ENCODE data around the gene IL6. TPM values are rescaled to one million over a fixed set of nuclear protein-coding genes. Genes with fewer than 3 reads are reported as not detected.
"Not testable (repeated sequence)": the region's sequence is repeated elsewhere in the genome, so short reads cannot be mapped to it uniquely, and the experiment has no call there.

Gene IL6
- total RNA-seq, 1 experiment from 2014 or later = 0.52 TPM

DNA sequence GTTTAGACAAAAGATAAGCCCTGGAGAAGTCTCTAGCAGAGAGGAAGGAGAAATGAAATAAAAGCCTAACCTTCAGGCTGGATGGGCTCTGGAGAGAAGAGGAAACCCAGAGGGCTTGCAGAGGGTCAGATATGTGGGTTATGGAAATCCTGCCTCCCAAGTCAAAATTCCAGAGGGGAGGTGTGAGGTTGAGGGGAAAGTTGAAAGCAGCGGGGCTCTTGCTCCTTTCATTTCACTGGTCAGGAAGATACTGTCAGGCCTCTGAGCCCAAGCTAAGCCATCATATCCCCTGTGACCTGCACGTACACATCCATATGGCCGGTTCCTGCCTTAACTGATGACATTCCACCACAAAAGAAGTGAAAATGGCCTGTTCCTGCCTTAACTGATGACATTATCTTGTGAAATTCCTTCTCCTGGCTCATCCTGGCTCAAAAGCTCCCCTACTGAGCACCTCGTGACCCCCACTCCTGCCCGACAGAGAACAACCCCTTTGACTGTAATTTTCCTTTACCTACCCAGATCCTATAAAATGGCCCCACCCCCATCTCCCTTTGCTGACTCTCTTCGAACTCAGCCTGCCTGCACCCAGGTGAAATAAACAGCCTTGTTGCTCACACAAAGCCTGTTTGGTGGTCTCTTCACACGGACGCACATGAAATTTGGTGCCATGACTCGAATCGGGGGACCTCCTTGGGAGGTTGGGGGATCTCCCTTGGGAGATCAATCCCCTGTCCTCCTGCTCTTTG is 23.7 kb upstream of the IL6 start:
- peaks cover 10% of the 10 kb centered on the region for H3K4me1 Mint-ChIP-seq
- POLR2A ChIA-PET; H3K4me3 Mint-ChIP-seq; H3K36me3 Mint-ChIP-seq; H3K27me3 Mint-ChIP-seq (ENCODE audit: low read depth); H3K9me3 Mint-ChIP-seq; H3K27ac Mint-ChIP-seq; CTCF ChIA-PET: not testable (repeated sequence)
- peak; percentile 98 for ATAC-seq
- TF ChIP-seq SP1 (CRISPR knock-in tag; conservative IDR thresholded peaks at IDR 0.05) = 0 out of 2 replicates have a peak, but pooled peaks have one; percentile 25
- peak; percentile 28 for DNase-seq (ENCODE audit: low spot score)

GRCh38 chr7:22703978-22704610 is 22.9 kb upstream of the IL6 start:
- ATAC-seq; H3K9me3 Mint-ChIP-seq; H3K27ac Mint-ChIP-seq; H3K4me3 Mint-ChIP-seq; H3K27me3 Mint-ChIP-seq (ENCODE audit: low read depth); POLR2A ChIA-PET; H3K36me3 Mint-ChIP-seq; DNase-seq (ENCODE audit: low spot score); H3K4me1 Mint-ChIP-seq; CTCF ChIA-PET: not testable (repeated sequence)

- H3K4me3 Mint-ChIP-seq; H3K36me3 Mint-ChIP-seq; DNase-seq (ENCODE audit: low spot score); ATAC-seq; CTCF ChIA-PET; POLR2A ChIA-PET; H3K4me1 Mint-ChIP-seq; H3K27me3 Mint-ChIP-seq (ENCODE audit: low read depth); H3K9me3 Mint-ChIP-seq; H3K27ac Mint-ChIP-seq: not testable (repeated sequence)
These were observed 22.3 kb upstream of the IL6 start for GRCh38 chr7:22704722-22705121.

DNA sequence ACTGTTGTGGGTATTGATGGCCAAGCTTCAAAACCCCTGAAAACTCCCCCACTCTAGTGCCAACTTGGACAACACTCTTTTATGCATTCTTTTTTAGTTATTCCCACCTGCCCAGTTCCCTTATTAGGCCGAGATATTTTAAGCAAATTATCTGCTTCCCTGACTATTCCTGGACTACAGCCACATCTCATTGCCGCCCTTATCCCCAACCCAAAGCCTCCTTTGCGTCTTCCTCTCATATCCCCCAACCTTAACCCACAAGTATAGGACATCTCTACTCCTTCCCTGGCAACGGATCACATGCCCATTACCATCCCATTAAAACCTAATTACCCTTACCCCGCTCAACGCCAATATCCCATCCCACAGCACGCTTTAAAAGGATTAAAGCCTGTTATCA is 21.1 kb upstream of the IL6 start:
- H3K9me3 Mint-ChIP-seq; H3K36me3 Mint-ChIP-seq; H3K27ac Mint-ChIP-seq; DNase-seq (ENCODE audit: low spot score); POLR2A ChIA-PET; CTCF ChIA-PET; H3K4me1 Mint-ChIP-seq; H3K27me3 Mint-ChIP-seq (ENCODE audit: low read depth); ATAC-seq; H3K4me3 Mint-ChIP-seq: not testable (repeated sequence)

DNA sequence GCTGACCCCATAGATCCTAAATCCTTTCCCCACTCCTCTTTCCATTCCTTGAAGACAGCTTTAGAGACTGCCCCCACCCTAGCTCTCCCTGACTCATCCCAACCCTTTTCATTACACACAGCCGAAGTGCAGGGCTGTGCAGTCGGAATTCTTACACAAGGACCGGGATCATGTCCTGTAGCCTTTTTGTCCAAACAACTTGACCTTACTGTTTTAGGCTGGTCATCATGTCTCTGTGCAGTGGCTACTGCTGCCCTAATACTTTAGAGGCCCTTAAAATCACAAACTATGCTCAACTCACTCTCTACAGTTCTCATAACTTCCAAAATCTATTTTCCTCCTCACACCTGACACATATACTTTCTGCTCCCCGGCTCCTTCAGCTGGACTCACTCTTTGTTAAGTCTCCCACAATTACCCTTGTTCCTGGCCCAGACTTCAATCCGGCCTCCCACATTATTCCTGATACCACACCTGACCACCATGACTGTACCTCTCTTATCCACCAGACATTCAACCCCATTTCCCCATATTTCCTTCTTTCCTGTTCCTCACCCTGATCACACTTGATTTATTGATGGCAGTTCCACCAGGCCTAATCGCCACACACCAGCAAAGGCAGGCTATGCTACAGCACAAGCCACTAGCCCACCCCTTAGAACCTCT is 19.8 kb upstream of the IL6 start:
- ATAC-seq; H3K27me3 Mint-ChIP-seq (ENCODE audit: low read depth); H3K27ac Mint-ChIP-seq: not testable (repeated sequence)

GRCh38 chr7:22708214-22708613 is 18.8 kb upstream of the IL6 start:
- H3K4me1 Mint-ChIP-seq; H3K4me3 Mint-ChIP-seq; POLR2A ChIA-PET; ATAC-seq; DNase-seq (ENCODE audit: low spot score); H3K9me3 Mint-ChIP-seq; H3K27ac Mint-ChIP-seq; H3K36me3 Mint-ChIP-seq; H3K27me3 Mint-ChIP-seq (ENCODE audit: low read depth): not testable (repeated sequence)
- CTCF ChIA-PET = interaction anchor here (1.1 kb wide), 1 partner anchor 147 kb away, joined by 3 read pairs; no protein-coding TSS in a partner anchor

More for the DNA sequence above, 19.8 kb upstream of the IL6 start:
- H3K4me3 Mint-ChIP-seq; CTCF ChIA-PET; H3K9me3 Mint-ChIP-seq; H3K36me3 Mint-ChIP-seq; DNase-seq (ENCODE audit: low spot score); H3K4me1 Mint-ChIP-seq; POLR2A ChIA-PET: not testable (repeated sequence)

DNA sequence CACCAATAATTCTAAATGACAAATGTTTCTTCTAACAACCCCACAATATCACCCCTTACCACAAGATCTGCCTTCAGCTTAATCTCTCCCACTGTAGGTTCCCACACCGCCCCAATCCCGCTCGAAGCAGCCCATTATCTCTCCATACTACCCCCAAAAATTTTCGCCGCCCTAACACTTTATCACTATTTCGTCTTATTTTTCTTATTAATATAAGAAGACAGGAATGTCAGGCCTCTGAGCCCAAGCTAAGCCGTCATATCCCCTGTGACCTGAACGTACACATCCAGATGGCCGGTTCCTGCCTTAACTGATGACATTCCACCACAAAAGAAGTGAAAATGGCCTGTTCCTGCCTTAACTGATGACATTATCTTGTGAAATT is 18.3 kb upstream of the IL6 start:
- DNase-seq (ENCODE audit: low spot score); H3K36me3 Mint-ChIP-seq; ATAC-seq; H3K9me3 Mint-ChIP-seq; H3K27ac Mint-ChIP-seq; H3K4me3 Mint-ChIP-seq; H3K4me1 Mint-ChIP-seq; H3K27me3 Mint-ChIP-seq (ENCODE audit: low read depth): not testable (repeated sequence)
- ChIA-PET POLR2A (interaction anchor here (1.3 kb wide), 1 partner anchor 9 kb away, joined by 3 read pairs; no protein-coding TSS in a partner anchor), CTCF (interaction anchor here (1.0 to 1.4 kb wide), 3 partner anchors 18 to 147 kb away, joined by 3 to 5 read pairs (median 3); partner anchors contain the start of gene IL6)

DNA sequence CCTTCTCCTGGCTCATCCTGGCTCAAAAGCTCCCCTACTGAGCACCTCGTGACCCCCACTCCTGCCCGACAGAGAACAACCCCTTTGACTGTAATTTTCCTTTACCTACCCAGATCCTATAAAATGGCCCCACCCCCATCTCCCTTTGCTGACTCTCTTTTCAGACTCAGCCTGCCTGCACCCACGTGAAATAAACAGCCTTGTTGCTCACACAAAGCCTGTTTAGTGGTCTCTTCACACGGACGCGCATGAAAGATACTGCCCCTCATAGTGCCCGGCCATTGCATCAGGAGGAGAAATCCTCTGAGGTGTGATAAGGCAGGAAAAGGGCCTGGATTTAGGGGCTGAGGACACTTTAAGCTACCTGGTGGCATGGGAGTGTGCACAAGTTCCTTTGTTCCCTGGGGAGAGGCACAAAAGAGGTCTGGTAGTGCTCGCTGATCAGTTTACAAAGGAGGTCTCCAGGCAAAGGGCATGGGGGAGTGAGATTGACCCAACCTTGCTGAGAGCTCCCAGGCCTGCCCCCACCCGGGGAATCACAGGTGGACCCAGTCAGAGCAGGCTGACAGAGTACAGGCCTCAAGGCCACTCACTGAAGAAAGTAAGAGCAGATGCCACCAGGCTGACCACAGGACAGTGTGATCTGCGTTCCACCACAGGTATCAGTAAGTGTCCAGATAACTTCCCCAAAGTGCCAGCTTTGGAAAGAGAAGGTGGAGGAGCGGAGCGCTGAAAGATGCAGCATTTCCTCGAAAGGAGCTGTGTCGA is 17.8 kb upstream of the IL6 start:
- DNase-seq (ENCODE audit: low spot score) = peak; percentile 27
- H3K27me3 Mint-ChIP-seq (ENCODE audit: low read depth); H3K27ac Mint-ChIP-seq; H3K36me3 Mint-ChIP-seq; H3K9me3 Mint-ChIP-seq; H3K4me1 Mint-ChIP-seq: not testable (repeated sequence)
- CTCF ChIA-PET = interaction anchor here (0.9 to 2.0 kb wide), 5 partner anchors 16 to 148 kb away, joined by 3 to 9 read pairs (median 4); partner anchors contain the start of gene IL6
- TF ChIP-seq ZNF423 (CRISPR knock-in tag; IDR thresholded peaks at IDR 0.05) = peak; percentile 79
- 0 out of 2 replicates have a peak, but pooled peaks have one; percentile 13 for TF ChIP-seq AR (CRISPR knock-in tag; IDR thresholded peaks at IDR 0.05)
- peak; percentile 87 for ATAC-seq
- peak overlapping the region; percentile 5; the same call in 1 of the 2 replicates for H3K4me3 Mint-ChIP-seq
- POLR2A ChIA-PET = interaction anchor here (0.6 to 1.3 kb wide), 2 partner anchors 9 to 105 kb away, joined by 3 to 6 read pairs; no protein-coding TSS in a partner anchor

Measured in WTC11 (cell line).